ELF-1 (cell line): Measurements from ENCODE around the gene NFYC.

Experiments used
- DNase-seq: peaks from one replicate; pipeline ENCODE4 v3.0.0-alpha.2; 2016; ENCODE audit warnings: low read depth, low spot score

Gene NFYC

GRCh38 chr1:40760984-40761383 lies 69.5 kb downstream of the NFYC start:
- DNase-seq, result no peak

DNA sequence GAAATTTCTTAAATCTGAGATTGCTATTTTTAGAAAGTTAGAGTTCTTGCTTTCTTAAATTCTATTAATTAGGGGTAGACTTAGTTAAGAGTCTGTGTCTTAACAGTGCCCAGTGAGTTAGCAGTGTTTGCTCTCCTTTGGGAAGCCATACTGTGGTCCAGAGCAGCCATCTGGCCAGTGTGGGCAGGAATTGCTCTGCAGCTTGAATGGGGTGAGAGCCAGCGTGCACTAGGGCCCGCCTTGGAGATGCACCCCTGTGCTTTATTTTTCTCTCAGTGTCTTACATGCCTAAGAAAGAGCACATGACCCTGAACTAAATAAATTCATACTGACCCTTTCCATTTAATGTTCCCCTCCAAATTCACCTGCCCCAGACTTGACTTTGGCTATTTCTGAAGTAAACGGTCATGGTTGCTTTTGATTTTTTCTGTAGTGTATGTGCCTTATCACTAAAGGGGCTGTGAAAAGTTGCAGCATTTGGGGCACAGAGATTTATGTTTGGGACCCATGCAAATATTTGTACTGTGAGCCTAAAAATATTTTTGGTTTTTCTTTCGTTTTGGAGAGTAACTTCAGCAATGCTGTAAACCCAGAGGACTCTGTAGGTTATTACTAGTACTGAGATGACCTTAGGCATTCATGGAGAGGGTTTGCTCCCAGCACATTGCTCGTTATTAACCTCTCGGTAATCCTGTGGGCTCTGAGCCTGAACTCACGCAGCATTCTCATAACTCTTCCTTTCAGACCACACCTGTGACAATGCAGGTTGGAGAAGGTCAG lies 70.8 kb downstream of the NFYC start:
- no peak for DNase-seq

DNA sequence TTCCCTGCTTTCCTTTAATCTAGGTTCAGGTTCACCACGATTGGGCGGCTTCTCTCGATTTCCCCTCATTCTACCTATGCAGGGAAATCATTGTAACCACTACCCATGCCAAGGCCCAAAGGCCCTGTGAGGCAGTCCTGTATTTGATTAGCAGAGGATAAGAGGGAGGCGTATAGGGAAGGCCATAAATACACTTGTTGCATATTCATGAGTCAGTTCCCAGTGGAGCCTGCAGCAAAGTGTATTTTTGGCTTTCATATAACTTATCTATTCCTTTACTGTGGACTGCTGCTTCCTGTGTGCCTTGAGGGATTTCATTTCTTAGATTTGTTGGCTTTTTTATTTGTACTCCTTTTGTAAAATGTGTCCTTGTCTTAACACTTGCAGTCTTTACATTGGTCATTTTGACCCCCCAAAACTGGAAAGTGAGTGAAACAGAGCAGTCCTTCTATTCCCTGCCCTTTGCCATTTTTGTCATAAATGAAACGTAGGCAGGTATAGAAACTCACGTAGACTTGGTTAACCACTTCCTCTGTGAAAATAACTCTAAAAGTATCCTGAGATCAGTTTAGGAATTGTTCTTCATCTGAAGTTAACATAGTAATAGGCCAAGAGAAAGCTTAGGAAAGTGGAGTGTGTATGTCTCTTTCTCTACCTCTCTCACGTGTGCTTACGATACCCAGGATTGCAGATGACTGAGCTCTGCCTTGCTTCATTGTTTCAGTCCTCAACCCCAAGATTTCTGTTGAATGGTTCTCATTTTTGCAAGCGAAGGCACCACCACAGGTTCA lies 72.4 kb downstream of the NFYC start:
- no peak for DNase-seq

GRCh38 chr1:40764981-40765380 lies 73.5 kb downstream of the NFYC start:
- DNase-seq, result no peak

DNA sequence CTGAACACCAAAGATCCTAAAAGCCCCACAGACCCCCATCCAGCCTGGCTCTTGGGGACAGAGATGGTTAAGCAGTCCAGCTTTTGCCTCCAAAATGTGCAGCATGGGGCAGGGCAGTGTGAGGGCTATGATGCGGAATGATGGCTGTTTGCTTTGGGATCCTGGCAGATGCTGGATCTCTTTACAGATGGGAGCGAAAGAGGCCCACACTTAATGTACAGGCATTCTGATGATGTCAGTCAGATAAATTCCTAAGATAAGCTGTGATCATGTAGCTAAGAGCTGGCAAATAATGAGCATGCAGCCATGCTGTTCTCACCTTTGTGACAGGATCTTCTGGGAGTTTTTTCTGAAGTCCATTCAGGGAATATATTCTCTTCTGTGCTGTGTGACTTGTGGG lies 74.5 kb downstream of the NFYC start:
- no peak for DNase-seq

GRCh38 chr1:40766560-40766959 lies 75.1 kb downstream of the NFYC start:
- DNase-seq, result no peak

- DNase-seq, result no peak
Measured at GRCh38 chr1:40768146-40768990, 76.9 kb downstream of the NFYC start.

DNA sequence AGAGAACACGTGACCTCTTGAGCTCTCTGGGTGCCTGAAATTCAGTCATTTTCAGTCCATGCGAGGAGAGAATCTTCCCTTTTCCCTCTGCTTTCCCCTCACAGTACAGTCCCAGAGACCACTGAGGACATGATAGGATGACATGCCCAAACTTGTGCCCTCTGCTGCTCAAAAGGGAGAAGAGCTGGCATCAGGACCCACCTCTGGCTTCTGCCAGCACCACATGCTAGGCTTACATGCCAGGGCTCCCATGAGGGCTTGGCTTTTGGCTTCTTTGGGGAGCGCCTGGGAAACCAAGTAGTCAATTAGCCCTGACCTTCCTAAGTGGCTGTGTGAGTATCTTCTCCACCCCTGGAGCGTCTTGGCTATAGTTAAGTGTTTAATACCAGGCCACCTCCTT lies 78.3 kb downstream of the NFYC start:
- DNase-seq, result no peak

DNA sequence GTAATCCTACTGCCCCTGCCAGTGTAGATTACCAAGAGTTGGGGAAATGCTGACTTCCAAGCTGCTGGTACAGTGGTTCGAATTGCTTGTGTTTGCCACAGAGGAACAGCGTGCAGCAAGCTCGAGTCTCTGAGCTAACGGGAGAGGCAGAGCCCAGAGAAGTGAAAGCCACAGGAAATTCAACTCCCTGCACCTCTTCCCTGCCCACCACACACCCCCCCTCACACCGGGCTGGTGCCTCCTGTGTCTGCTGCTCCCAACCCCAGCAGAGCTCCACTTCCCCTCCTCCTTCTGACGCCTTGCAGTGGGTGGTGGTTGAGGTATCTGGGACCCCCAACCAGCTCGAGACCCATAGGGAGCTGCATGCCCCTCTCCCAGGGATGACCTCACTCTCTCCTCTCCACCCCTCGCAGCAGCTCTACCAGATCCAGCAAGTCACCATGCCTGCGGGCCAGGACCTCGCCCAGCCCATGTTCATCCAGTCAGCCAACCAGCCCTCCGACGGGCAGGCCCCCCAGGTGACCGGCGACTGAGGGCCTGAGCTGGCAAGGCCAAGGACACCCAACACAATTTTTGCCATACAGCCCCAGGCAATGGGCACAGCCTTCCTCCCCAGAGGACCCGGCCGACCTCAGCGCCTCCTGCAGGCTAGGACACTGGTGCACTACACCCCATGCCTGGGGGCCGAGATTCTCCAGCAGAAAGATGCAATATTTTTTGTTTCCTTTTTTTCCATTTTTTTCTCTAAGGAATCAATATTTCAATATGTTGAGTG lies 79.0 kb downstream of the NFYC start:
- DNase-seq, result no peak

DNA sequence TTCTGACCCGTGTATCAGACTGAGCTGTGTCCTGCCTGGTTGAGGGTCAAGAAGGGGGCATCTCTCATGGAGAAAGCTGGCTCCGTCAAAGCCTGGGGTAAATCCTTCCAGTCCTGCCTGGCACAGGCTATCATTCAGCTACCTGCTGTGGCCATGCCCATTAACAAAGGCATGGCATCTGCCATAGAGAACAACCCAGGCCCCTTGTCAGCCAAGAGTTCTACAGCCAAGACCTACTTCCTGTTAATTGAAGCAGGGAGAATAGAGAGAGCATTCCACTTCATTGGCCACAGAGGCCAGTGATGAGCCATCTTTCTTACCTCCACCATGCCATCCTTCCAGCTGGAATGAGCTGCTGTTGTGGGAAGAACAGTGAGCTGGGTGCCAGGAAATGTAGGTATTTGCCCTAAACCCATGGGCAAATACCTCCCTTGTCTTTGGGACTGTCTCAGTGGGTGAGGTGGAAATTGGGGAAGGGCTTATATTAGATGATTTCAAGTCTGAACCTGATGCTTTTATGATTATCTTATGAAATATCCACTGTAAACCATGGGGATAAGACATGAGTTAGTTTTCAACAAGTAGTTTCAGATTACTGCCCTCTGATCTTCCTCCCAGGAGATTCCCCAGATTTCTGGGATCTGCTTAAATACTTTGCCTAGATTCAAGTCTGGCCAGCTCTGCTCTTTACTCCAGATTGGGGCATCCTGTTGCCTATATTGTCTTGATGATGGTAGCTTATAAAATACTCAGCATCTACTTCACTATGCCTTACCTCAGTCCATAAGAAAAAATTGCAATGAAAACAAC lies 80.8 kb downstream of the NFYC start:
- DNase-seq, result no peak

DNA sequence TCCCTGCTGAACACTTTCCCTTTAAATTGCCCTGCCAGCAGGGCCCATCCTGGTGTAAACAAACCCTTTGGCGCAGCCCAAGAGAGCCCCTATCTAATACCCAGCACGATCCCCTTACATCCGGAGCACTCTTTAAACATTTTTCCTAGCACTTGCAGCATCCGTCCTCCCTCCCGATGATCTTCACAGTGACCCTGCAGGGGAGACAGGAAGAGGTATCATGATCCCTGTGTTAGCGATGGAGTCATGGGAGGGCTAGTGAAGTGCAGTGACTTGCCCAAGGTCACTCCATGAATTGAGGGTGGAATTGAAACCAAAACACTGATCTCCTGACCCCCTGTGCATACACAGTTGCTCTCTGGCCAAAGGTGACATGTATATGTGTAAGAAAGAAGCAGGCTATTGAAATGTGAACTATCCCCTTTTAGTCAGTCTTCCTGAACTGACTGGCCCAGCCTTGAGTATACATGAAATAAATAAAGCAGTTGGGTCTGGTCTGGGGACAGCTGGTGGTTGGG lies 82.3 kb downstream of the NFYC start:
- DNase-seq, result no peak

DNA sequence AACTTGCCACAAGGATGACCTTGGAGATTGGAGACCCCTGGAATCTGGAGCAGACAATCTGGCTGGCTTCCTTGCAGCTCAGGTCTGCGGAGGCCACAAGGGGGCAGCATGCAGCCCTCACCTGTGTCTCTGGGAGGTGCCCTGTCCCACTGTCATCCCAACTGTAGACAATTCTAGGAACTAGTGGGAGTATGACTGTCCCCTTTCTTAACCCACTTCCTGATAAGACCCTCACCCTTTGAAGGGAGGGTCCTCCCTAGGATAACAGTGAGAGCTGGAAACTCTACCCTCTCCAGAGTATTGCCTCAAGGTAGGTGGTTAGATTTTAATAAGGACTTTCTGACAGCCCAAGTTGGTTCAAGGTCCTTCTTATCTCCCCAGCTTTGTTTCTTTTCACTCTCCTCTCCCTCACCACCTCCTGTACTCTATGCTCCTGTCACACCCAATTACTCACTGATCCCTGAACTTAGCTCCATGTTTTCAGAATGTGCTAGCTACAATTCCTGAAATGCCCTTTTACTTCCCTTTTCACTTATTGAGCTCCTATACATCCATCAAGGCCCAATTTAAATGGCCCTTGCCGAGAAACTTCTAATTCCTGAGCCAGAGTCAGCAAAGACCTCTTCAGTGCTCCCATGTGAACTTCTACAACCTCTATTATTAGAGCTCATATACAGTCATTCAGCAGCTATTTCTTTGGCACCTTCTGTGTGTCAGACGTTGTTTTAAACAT lies 82.9 kb downstream of the NFYC start:
- DNase-seq, result peak; percentile 85

- DNase-seq, result no peak
Measured at GRCh38 chr1:40776236-40777072, 85.0 kb downstream of the NFYC start.

DNA sequence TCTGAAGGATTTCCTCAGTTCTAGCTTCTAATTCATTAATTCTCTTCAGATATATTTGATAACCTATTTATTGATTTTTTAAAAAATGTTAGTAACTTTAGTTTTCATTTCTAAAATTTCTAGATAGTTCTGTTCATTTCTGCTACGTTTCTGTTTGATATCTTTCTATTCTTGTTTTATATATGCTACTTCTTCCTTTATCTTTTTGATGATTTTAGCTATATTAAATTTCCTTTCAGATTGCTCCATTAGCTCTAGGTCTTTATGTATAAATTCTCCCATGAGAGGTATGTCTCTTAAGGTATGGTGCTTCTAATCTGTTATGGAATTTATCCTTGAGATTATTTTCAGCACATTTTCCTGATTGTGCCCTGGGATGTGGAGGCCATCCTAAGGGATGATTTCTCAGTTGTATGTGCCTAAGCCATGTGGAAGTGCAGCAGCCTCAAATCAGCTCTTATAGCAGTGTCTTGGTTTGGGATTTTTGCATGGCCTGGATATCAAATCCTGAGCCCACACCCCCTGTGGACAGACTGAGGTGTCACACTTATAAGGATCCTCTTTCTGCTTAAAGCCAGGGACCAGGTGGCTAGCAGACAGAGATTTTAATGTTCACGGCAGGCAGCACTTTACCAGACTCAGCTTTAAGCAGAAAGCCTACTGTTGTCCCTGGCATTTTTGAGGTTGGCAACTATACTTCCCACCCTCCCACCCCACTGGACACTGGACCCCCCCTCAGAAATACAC lies 85.9 kb downstream of the NFYC start:
- DNase-seq, result no peak

DNA sequence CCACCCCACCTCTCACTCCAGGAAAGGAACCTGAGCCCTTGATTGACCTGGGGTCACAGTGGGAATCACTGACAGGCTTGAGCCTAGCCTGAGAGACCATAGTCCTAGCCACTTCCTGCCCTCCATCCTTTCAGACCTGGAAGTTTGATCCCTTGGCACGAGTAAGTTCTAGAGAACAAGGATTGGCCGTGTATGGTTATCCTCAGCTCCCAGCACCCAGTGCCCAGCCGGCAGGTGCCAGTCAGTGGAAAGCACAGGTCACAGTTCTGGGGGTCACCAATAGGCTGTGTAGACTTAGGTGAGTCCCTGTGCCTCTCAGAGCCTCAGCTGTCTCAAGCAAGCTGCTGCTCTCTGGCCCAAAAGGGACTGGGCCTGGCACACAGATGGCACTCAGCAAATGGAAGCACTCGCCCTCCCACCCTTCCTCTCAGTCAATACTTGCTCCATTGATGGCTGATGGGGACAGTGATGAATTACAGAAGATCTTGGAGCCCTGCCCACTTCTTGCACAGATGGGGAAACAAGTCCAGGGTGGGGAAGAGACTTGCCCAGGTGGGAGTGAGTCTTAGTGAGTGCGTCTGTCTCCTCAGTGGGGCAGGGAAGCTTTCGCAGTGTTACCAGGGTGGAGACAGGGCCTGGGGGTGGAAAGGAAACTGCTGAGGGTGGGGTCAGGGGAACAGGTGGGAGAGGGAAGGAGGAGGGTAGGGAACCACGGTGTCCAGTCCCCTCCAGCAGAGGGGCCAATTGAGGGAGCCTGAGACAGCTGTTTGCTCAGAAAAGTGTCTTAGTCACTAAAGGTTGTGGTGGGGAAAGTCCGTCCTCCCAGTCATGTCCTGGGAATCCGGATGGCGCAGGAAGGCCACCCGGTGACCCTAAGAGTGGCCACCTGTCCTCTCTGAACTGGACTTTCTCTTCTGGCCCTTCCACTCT lies 89.4 kb downstream of the NFYC start:
- no peak for DNase-seq

- DNase-seq, result no peak
Measured at GRCh38 chr1:40781608-40781971, 90.1 kb downstream of the NFYC start.

DNA sequence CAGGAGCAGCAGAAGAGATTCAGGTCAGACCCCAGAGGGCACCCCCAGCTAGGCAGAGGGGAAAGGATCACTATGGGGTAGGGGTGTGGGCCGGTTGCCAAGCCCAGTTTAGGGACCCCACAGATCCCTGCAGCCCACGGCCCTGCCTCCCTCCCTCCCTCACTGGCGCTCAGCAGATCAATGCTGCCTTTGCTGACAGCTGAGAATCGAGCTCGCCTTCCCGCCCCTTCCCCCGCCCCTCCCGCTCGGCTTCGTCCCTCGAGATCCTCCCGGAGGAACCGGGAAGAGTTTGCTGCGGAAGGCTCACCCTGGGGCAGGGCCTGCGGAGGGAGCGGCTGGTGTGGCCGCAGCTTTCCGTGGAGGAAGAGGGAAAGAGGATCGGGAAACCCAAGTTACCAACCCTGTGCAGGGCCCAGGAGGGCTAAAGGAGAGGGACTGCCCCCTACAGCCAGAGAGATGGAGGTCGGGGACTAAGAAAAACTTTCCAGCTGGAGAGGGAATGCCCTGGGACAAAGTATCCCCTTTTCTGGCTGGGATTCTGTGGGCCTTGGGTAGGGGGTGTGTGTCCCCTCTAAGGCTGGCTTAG lies 91.0 kb downstream of the NFYC start:
- peak; percentile 57 for DNase-seq
